Thoracic aorta (tissue), 2 donors: ENCODE results near the gene POU2F2. TPM values are rescaled to one million over a fixed set of nuclear protein-coding genes. Genes with fewer than 3 reads are reported as not detected.

ENCODE experiments used
- ATAC-seq: fragments of 150-250 bp; one replicate; pipeline ENCODE4 v1.8.0; 2017; ENCODE audit warnings: low read depth; ENCODE audit not compliant: insufficient number of reproducible peaks, low FRiP score
- DNase-seq: peaks from one replicate; pipeline ENCODE4 v3.0.0-alpha.2; 2020; ENCODE audit warnings: low spot score
- H3K27ac ChIP-seq, 2 donors: fragments of 200-600 bp; sonication (generic); 1 replicate in 1 of 2; 2 replicates in 1 of 2; pipeline ENCODE4 v1.5.1; 2016; ENCODE audit warnings: mild to moderate bottlenecking in 2 of 2, moderate library complexity in 2 of 2
- H3K27me3 ChIP-seq: fragments of 200-600 bp; sonication (generic); replicated peaks from 2 replicates; pipeline ENCODE4 v1.6.0; 2016; ENCODE audit warnings: mild to moderate bottlenecking; ENCODE audit not compliant: insufficient read depth
- H3K36me3 ChIP-seq: fragments of 200-600 bp; sonication (generic); one replicate; pipeline ENCODE4 v1.5.1; 2016
- H3K4me1 ChIP-seq, 2 donors: fragments of 200-600 bp; sonication (generic); 1 replicate in 1 of 2; 2 replicates in 1 of 2; pipeline versions ENCODE4 v1.5.1 to v1.6.0; 2016; ENCODE audit warnings: low read depth in 2 of 2, mild to moderate bottlenecking in 1 of 2; ENCODE audit not compliant: control insufficient read depth in 1 of 2
- H3K4me3 ChIP-seq: fragments of 200-600 bp; sonication (generic); 2 replicates; pipeline ENCODE4 v1.5.1; 2016; ENCODE audit warnings: mild to moderate bottlenecking
- H3K9me3 ChIP-seq: fragments of 200-600 bp; sonication (generic); 2 replicates; pipeline ENCODE4 v1.5.1; 2016
- CTCF ChIP-seq: fragments of 200-600 bp; sonication (generic); IDR thresholded peaks from one replicate; pipeline ENCODE4 v1.5.1; 2019; ENCODE audit warnings: antibody characterized with exemption
- total RNA-seq, 2 donors: library from RNA; depleted of rRNA; stranded (reverse); fragments of >200 nt; gene quantifications; one replicate each; pipeline versions ENCODE4 v1.1.0 to v1.2.3, GENCODE V29; 2016

POU2F2 gene
- total RNA-seq, 2 donors from 2014 or later = 0.85 to 5.8 TPM

GRCh38 chr19:42116308-42117075 is 15.8 kb downstream of the POU2F2 start:
- no peaks in the 10 kb centered on the region for H3K27me3 ChIP-seq
- ATAC-seq = no peak

GRCh38 chr19:42115705-42116104 is 16.5 kb downstream of the POU2F2 start:
- Histone ChIP-seq H3K27ac (no peak overlapping the region), H3K27me3 (no peaks in the 10 kb centered on the region), H3K9me3 (no peaks in the 10 kb centered on the region), H3K4me1 (peaks cover 12 to 13% of the 10 kb centered on the region in 2 donors), H3K36me3 (no peaks in the 10 kb centered on the region), H3K4me3 (no peak overlapping the region)
- no peak for DNase-seq
- ATAC-seq = no peak
- TF ChIP-seq CTCF = no peak

More at GRCh38 chr19:42116308-42117075, 15.8 kb downstream of the POU2F2 start:
- H3K4me3 ChIP-seq = no peak overlapping the region
- H3K36me3 ChIP-seq = no peaks in the 10 kb centered on the region
- H3K27ac ChIP-seq = no peak overlapping the region
- H3K9me3 ChIP-seq = no peaks in the 10 kb centered on the region
- DNase-seq = no peak
- peaks cover 12 to 13% of the 10 kb centered on the region in 2 donors for H3K4me1 ChIP-seq
- no peak for TF ChIP-seq CTCF

GRCh38 chr19:42115219-42115618 is 17.0 kb downstream of the POU2F2 start:
- Histone ChIP-seq H3K36me3 (no peaks in the 10 kb centered on the region), H3K4me3 (no peak overlapping the region), H3K27me3 (no peaks in the 10 kb centered on the region), H3K9me3 (no peaks in the 10 kb centered on the region), H3K4me1 (peaks cover 12 to 13% of the 10 kb centered on the region in 2 donors), H3K27ac (no peak overlapping the region)
- DNase-seq (no peak), ATAC-seq (no peak)
- TF ChIP-seq CTCF = no peak

GRCh38 chr19:42114412-42114811 is 17.8 kb downstream of the POU2F2 start:
- H3K9me3 ChIP-seq = no peaks in the 10 kb centered on the region
- ATAC-seq = no peak
- TF ChIP-seq CTCF = no peak
- H3K4me3 ChIP-seq = no peak overlapping the region
- no peak for DNase-seq
- H3K27me3 ChIP-seq = no peaks in the 10 kb centered on the region
- no peaks in the 10 kb centered on the region for H3K36me3 ChIP-seq
- H3K27ac ChIP-seq = peak overlapping the region; percentile 5 to 48
- peaks cover 12 to 13% of the 10 kb centered on the region in 2 donors for H3K4me1 ChIP-seq

GRCh38 chr19:42113641-42114348 is 18.5 kb downstream of the POU2F2 start:
- no peaks in the 10 kb centered on the region for H3K9me3 ChIP-seq
- DNase-seq (no peak), ATAC-seq (peak; percentile 72)
- no peaks in the 10 kb centered on the region for H3K27me3 ChIP-seq
- no peak for TF ChIP-seq CTCF
- no peak overlapping the region for H3K4me3 ChIP-seq
- H3K27ac ChIP-seq = peak overlapping the region; percentile 5 to 48
- H3K4me1 ChIP-seq = peaks cover 12 to 13% of the 10 kb centered on the region in 2 donors
- no peaks in the 10 kb centered on the region for H3K36me3 ChIP-seq
